HG02610 (cell line): ENCODE results near the gene PRPF31.

Experiments
- ATAC-seq: cut with Tn5 transposase; IDR thresholded peaks from one replicate; pipeline ENCODE4 v1.9.1; 2021; ENCODE audit warnings: mild to moderate bottlenecking, moderate library complexity; ENCODE audit not compliant: unreplicated experiment

The PRPF31 gene

DNA sequence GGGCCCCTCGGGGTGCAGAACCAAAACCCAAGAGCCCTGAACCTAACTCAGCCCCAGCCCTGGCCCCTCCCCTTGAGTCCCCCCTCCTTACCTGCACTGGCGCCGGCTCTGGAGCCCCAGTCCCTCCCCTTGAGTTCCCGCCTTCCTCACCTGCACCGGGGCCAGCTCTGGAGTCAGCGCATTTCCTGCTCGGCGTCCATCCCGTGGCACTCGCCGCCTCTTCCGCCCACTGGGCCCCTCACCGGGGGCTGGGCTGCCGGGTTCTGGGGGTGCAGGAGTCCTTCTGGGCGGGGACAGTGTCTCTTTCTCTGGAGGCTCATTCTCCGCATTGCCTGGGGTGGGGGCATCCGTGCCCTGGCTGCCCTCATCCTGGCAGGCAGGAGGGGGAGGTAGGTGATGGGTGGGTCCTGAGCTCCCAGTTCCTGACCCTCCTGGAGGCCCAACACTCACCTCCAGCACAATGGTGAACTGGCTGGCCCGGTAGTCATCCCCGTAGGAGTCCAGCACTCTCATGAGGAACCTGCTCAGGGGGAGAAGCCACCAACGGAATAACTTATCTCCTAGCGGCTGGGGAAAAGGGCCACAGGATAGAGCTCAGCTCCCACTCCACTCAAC lies 7.6 kb upstream of the PRPF31 start:
- no peak for ATAC-seq

- no peak for ATAC-seq
Measured at GRCh38 chr19:54108496-54108895, 7.1 kb upstream of the PRPF31 start.

GRCh38 chr19:54109651-54110050 lies 5.9 kb upstream of the PRPF31 start:
- no peak for ATAC-seq

DNA sequence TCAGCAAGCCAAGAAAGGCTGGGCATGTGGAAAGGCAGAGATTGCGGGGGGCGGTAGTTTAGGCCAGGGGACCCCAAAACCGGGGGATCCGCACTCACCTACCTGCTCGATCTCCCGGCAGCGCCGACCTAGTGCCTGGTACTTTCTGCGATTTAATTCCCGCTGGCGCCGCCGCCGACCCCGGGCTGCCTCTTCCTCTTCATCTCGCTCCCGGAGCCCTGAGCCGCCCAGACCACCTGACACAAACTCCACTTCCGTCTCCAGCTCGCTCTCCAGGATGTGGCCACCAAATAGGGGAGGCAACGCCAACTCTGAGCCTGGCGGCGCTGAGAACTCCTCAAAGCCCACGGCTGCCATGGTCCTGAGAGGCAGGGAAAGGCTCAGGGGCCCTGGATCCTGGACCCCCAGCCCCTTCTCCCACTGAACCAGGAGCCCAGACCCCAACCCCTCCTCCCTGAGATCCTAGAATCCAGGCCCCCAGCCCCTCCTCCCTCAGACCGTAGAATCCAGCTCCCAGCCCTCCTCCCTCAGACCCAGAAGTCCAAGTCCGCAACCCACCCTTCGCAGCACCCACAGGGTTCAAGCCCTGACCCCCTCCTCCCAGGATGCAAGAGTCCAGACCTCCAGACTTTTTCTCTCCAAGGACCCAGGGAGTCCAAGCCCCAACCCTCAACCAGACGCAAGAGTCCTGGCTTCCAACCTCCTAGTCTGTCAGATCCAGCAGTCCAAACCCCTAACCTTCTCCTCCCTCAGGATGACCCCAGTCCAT lies 1.0 kb upstream of the PRPF31 start:
- ATAC-seq: peak; percentile 36

- ATAC-seq: no peak
Measured at GRCh38 chr19:54121259-54121658, 5.7 kb downstream of the PRPF31 start.

GRCh38 chr19:54123682-54124081 lies 8.1 kb downstream of the PRPF31 start:
- ATAC-seq: no peak

- ATAC-seq: no peak
Measured at GRCh38 chr19:54124393-54124792, 8.8 kb downstream of the PRPF31 start.

- ATAC-seq: no peak
Measured at GRCh38 chr19:54125713-54126112, 10.2 kb downstream of the PRPF31 start.

DNA sequence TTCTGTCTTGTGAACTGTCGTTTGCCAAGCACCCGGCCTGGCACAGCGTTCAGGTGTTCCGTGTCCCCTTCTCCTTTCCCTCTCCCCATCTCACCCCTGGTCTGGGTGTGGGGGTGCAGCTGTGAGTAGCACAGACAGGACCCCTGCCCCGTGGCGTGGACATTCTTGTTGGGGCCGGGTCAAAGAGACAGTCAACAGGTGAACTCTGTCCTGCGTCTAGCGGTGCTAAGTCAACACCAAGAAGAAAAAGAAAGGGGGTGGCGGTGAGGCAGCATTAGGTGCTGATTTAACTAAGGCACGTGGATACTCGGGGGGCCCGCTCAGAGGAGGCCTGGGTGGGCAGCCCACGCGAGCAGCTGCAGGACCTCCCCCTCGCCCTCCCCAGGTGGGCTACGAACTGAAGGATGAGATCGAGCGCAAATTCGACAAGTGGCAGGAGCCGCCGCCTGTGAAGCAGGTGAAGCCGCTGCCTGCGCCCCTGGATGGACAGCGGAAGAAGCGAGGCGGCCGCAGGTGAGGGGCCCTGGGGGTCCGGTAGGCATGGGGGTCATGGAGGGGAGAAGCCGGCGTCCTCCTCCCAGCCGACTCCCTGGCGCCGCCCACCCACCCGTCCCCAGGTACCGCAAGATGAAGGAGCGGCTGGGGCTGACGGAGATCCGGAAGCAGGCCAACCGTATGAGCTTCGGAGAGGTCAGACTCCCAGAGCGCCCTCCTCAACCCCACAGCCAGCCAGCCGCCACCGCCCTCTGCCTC lies 12.3 kb downstream of the PRPF31 start:
- ATAC-seq: no peak

GRCh38 chr19:54128441-54128725 lies 12.8 kb downstream of the PRPF31 start:
- no peak for ATAC-seq

GRCh38 chr19:54128796-54129616 lies 13.5 kb downstream of the PRPF31 start:
- no peak for ATAC-seq

DNA sequence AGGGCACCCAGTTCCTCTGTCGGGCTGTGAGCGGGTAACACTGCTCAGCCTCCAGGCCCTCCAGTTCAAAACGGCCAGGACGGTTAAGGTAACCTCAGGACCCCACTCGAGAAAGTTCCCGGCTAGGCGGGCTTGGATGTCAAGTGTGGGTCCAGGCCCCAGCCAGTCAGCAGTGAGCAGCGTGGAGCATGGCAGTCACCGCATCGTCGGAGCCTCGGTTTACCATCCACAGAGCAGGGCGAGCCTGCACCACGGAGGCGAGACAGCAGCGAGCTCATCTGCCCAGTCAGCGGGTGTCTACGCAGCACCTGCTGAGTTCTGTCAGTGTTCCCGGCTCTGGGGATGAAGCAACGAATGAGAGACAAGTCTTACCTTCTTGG lies 14.1 kb downstream of the PRPF31 start:
- ATAC-seq: no peak

GRCh38 chr19:54133312-54133956 lies 17.9 kb downstream of the PRPF31 start:
- no peak for ATAC-seq

- ATAC-seq: no peak
Measured at GRCh38 chr19:54133957-54134590, 18.5 kb downstream of the PRPF31 start.

DNA sequence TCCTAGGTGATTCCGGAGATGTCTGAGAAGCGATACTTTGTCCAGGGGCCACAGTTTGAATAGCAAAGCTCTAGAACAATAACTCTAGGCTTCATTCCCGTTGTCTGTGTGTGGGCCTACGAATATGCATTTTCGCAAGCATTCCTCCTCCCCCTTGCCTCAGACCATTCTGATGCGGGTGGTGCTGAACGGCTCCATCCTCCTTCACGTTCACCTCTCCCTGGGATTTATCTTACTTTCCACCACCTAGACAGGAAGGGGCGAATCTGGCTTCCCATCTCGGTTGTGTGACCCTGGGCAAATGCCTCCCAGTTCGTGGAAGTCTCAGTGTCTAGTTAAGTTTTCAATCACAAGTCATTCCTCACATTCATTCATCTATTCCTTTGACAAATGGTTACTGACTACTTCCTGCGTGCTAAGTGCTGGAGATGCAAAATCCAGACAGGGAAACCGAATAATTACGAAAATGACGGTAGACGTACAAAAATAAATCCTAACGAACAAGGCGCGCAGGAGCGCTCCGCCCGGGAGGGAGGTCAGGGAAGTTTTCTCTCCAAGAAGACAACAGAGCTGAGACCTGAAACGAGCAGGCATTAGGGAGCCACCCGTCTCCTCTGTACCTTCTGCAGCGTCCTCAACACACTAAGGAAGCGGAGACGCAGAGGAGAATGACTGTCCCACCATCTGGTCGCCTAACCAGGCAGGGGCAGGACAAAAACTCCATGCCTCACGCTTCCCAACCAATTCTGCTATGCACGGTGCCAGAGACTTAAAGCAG lies 20.7 kb downstream of the PRPF31 start:
- ATAC-seq: no peak

DNA sequence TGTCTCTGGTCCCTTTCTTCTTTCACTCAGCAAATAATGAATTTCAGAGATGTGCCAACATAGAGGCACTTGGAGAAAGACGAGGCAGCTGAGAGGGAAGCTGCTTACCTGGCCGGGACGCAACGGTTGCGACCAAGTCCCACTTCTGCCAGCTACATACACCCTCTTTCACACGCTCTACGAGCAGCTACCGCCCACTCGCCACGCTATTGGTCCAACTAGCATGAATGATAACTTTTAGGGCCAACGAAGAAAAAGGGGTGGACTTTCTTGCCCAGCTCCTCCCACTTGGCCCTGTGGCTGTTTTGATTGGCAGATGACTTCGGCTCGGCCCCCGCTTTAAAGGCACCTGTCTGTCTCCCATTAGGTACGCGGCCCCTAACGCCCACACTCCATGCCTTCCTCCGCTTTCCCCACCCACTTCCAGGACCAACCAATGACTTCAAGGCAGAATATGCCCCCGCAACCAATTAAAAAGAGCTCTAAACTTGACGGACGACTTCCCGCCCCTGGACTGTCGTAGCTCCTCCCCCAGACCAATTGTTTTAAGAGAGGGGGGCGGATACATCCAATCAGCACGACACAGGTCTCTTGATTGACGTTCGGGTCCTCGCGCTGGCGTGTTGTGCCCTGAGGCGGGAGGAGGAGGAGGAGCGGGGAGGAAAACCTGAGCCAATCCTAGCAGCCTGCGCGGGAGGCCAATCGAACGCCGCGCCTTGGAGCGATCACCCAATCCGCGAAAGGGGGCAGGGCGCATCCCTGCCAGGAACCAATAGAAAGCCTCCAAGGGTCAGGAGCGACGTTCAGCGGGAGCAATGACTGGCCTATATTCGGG lies 21.5 kb downstream of the PRPF31 start:
- ATAC-seq: peak; percentile 78

DNA sequence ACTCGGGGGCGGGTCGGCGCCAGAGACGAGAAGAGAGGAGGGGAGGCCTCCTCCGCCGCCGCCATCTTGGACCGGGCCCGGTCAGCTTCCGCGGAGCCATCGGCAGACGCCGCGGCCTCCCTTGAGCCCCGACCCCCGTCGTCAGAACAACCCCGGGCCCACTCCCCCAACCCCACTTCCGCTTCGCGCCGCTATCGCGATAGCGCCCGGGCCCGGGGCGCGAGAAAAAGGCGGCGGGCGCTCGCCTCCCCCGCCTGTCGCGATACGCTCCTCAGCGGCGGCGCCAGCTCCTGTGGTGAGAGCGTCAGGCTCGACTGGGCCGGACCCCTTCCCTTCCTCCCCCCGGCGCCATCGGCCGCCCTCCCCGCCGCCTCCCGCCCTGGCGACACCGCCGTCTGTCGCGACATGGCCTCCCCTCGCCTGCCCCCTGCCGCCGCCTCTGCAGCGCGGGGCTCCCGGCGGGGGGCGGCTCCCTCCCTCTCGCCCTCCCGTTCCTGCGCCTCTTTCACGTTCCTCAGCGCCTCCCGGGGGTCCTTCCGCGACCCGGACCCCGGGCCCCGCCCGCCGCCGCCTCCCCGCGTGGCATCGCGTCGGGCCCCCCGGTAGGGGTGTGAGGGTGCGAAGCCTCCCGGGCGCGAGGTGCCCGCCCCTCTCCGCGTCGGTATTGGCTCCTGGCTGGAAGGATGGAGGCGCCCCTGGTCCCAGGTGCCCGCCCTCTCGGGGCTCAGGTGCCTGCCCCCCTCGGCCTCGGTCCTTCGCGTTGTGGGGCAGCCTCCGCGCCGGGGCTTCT lies 22.3 kb downstream of the PRPF31 start, which contains the start of gene CNOT3:
Gene CNOT3, plus strand, starts transcription at position 64 of the 790 bp plus-strand sequence. CDS start 5,217 bp downstream, outside the sequence.
- no peak for ATAC-seq
